GM11168 (cell line): ENCODE results near the gene AGTR1.
"Not testable (repeated sequence)": the region's sequence is repeated elsewhere in the genome, so short reads cannot be mapped to it uniquely, and the experiment has no call there.

Experiments
- in situ Hi-C: fragments of 300-500 bp; cut with MboI; formaldehyde crosslinking; loops from one replicate; pipeline ENCODE4 v1.12.0; 2022; ENCODE audit warnings: low sequenced_read_pairs; ENCODE audit not compliant: unreplicated experiment

Gene AGTR1

GRCh38 chr3:148717885-148718561, 20.3 kb downstream of the AGTR1 start:
- in situ Hi-C loops: no loop called here

- in situ Hi-C loops: no loop called here
Measured at GRCh38 chr3:148718982-148719862, 21.5 kb downstream of the AGTR1 start.

GRCh38 chr3:148720873-148721272, 23.2 kb downstream of the AGTR1 start:
- in situ Hi-C loops: no loop called here

- in situ Hi-C loops: no loop called here
Measured at GRCh38 chr3:148723631-148724030, 25.9 kb downstream of the AGTR1 start.

GRCh38 chr3:148727231-148727630, 29.5 kb downstream of the AGTR1 start:
- in situ Hi-C loops: no loop called here

- in situ Hi-C loops: no loop called here
Measured at GRCh38 chr3:148728753-148729152, 31.1 kb downstream of the AGTR1 start.

GRCh38 chr3:148729476-148730055, 31.9 kb downstream of the AGTR1 start:
- in situ Hi-C loops: no loop called here

GRCh38 chr3:148730676-148731075, 33.0 kb downstream of the AGTR1 start:
- in situ Hi-C loops: no loop called here

- in situ Hi-C loops: no loop called here
Measured at GRCh38 chr3:148735597-148735996, 37.9 kb downstream of the AGTR1 start.

GRCh38 chr3:148736086-148736485, 38.4 kb downstream of the AGTR1 start:
- in situ Hi-C loops: no loop called here

- in situ Hi-C loops: no loop called here
Measured at GRCh38 chr3:148737104-148737530, 39.4 kb downstream of the AGTR1 start.

GRCh38 chr3:148739720-148740119, 42.0 kb downstream of the AGTR1 start:
- in situ Hi-C loops: no loop called here

- in situ Hi-C loops: no loop called here
Measured at GRCh38 chr3:148740291-148740690, 42.6 kb downstream of the AGTR1 start.

- in situ Hi-C loops: no loop called here
Measured at GRCh38 chr3:148741219-148741618, 43.5 kb downstream of the AGTR1 start.

GRCh38 chr3:148742118-148742517, 44.4 kb downstream of the AGTR1 start:
- in situ Hi-C loops: no loop called here

- in situ Hi-C loops: no loop called here
Measured at GRCh38 chr3:148746053-148746452, 48.4 kb downstream of the AGTR1 start.

GRCh38 chr3:148748283-148748682, 50.6 kb downstream of the AGTR1 start:
- in situ Hi-C loops: no loop called here

GRCh38 chr3:148750296-148750695, 52.6 kb downstream of the AGTR1 start:
- in situ Hi-C loops: no loop called here

- in situ Hi-C loops: no loop called here
Measured at GRCh38 chr3:148751461-148751860, 53.8 kb downstream of the AGTR1 start.

- in situ Hi-C loops: not testable (repeated sequence)
Measured at GRCh38 chr3:148753385-148753784, 55.7 kb downstream of the AGTR1 start.

- in situ Hi-C loops: no loop called here
Measured at GRCh38 chr3:148755570-148755969, 57.9 kb downstream of the AGTR1 start.
